Measurements from ENCODE around the gene SOCS3. TPM values are rescaled to one million over a fixed set of nuclear protein-coding genes. Genes with fewer than 3 reads are reported as not detected.

SOCS3 gene
- total RNA-seq, 1 experiment from 2014 or later: 21.7 TPM

DNA sequence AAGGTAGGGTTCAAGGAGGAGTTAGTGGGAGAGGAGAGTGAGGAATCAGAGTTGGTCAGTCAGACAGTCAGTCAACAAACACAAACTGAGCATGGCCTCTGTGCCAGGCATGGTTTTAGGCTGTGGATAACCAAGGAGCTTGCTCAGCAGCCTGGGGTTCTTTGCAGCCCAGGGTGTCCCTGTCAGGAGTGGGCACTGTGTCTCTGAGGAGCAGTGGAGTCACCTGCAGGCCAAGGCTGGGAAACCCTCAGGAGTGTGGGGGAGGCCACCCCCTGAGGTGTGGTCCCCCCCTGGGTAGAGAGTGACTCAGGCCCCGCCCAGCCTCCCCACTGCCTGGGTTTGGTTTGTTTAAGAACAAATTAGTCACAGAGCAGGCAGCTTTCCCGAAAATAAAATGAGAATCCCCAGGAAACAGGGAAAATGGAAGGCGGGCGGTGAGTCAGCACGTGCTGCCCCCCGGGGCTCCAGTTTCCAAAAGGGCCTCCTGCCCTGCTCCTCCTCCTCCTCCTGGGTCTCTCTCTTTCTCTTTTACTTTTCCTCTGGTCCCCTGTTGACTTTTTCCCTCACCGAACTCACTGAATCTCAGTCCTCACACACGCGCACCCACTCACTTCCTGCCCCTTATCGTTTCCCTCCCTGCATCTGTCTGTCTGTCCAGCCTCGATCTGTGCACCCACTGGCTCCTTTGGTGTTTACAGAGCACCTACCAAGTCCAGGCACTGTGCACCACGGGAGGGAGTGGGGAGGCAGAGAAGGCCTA lies 44.3 kb downstream of the SOCS3 start:
- Histone ChIP-seq H3K79me2 (ENCODE audit: low read depth) (0 out of 2 replicates have a peak, but pooled peaks cover 3% of the 10 kb centered on the region), H3K27me3 (ENCODE audit: insufficient read depth, low read depth) (no peaks in the 10 kb centered on the region), H3K4me1 (replicated peaks; ENCODE audit: insufficient read depth) (peaks cover 39% of the 10 kb centered on the region), H3K4me3 (peak overlapping the region; percentile 55; the same call in 1 of the 2 replicates), H3K9me3 (ENCODE audit: insufficient read depth, low read depth) (no peaks in the 10 kb centered on the region), H3K36me3 (ENCODE audit: low read depth) (no peaks in the 10 kb centered on the region), H3K27ac (peak overlapping the region; percentile 95), H3K9me2 (ENCODE audit: insufficient read depth) (no peaks in the 10 kb centered on the region), H3F3A (ENCODE audit: insufficient read depth, low read depth) (peaks cover 22% of the 10 kb centered on the region; the same call in 1 of the 2 replicates), H4K20me1 (ENCODE audit: insufficient read depth) (no peaks in the 10 kb centered on the region), H3K4me2 (peak overlapping the region; percentile 88), H2AFZ (peak overlapping the region; percentile 85)
- no peak for TF ChIP-seq EZH2 (IDR thresholded peaks at IDR 0.05; ENCODE audit: low read depth)
- TF ChIP-seq, protein P1, sequence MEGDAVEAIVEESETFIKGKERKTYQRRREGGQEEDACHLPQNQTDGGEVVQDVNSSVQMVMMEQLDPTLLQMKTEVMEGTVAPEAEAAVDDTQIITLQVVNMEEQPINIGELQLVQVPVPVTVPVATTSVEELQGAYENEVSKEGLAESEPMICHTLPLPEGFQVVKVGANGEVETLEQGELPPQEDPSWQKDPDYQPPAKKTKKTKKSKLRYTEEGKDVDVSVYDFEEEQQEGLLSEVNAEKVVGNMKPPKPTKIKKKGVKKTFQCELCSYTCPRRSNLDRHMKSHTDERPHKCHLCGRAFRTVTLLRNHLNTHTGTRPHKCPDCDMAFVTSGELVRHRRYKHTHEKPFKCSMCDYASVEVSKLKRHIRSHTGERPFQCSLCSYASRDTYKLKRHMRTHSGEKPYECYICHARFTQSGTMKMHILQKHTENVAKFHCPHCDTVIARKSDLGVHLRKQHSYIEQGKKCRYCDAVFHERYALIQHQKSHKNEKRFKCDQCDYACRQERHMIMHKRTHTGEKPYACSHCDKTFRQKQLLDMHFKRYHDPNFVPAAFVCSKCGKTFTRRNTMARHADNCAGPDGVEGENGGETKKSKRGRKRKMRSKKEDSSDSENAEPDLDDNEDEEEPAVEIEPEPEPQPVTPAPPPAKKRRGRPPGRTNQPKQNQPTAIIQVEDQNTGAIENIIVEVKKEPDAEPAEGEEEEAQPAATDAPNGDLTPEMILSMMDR (conservative IDR thresholded peaks at IDR 0.05): no peak; the same call in 1 of the 2 replicates
- DNase-seq: peak; percentile 82 to 90
- BruUV-seq (replicated peaks): no TSS peak
- CTCF ChIA-PET: interaction anchor here (1.1 kb wide), 2 partner anchors 19 to 41 kb away, joined by 3 to 15 read pairs; no protein-coding TSS in a partner anchor
- intact Hi-C loops (cut with micrococcal nuclease; ENCODE audit: unreplicated experiment): loop anchor here (2.0 to 10.0 kb wide), 2 partner anchors 65 to 1581 kb away; partner anchors contain the start of genes MFSD11 and SRSF2
- POLR2A ChIA-PET (ENCODE audit: unreplicated experiment): interaction anchor here (0.6 to 0.9 kb wide), 3 partner anchors 19 to 45 kb away, joined by 3 to 7 read pairs (median 4); partner anchors contain the start of gene SOCS3

- ChIA-PET POLR2A (ENCODE audit: unreplicated experiment) (interaction anchor here (0.5 to 1.1 kb wide), 6 partner anchors 21 to 559 kb away, joined by 3 to 7 read pairs (median 5); partner anchors contain the start of gene SOCS3), CTCF (interaction anchor here (0.7 to 1.1 kb wide), 2 partner anchors 30 to 42 kb away, joined by 3 read pairs; no protein-coding TSS in a partner anchor)
- Histone ChIP-seq H3K4me3 (peak overlapping the region; percentile 51; the same call in 1 of the 2 replicates), H4K20me1 (ENCODE audit: insufficient read depth) (no peaks in the 10 kb centered on the region), H3K9me3 (ENCODE audit: insufficient read depth, low read depth) (no peaks in the 10 kb centered on the region), H3F3A (ENCODE audit: insufficient read depth, low read depth) (peaks cover 22% of the 10 kb centered on the region; the same call in 1 of the 2 replicates), H3K36me3 (ENCODE audit: low read depth) (no peaks in the 10 kb centered on the region), H3K27ac (peak overlapping the region; percentile 95), H3K4me2 (peak overlapping the region; percentile 88), H3K4me1 (replicated peaks; ENCODE audit: insufficient read depth) (peaks cover 39% of the 10 kb centered on the region), H3K27me3 (ENCODE audit: insufficient read depth, low read depth) (no peaks in the 10 kb centered on the region), H3K79me2 (ENCODE audit: low read depth) (0 out of 2 replicates have a peak, but pooled peaks cover 3% of the 10 kb centered on the region), H2AFZ (no peak overlapping the region), H3K9me2 (ENCODE audit: insufficient read depth) (no peaks in the 10 kb centered on the region)
- intact Hi-C loops (cut with micrococcal nuclease; ENCODE audit: unreplicated experiment): loop anchor here (2.0 to 10.0 kb wide), 2 partner anchors 64 to 1580 kb away; partner anchors contain the start of genes MFSD11 and SRSF2
- no peak for TF ChIP-seq EZH2 (IDR thresholded peaks at IDR 0.05; ENCODE audit: low read depth)
- TF ChIP-seq, protein P1 (conservative IDR thresholded peaks at IDR 0.05): no peak
- no peak for DNase-seq
- BruUV-seq (replicated peaks): no TSS peak
Measured at GRCh38 chr17:78314683-78315354, 45.1 kb downstream of the SOCS3 start.
